ENCODE data around the gene SPATA1. TPM values are rescaled to one million over a fixed set of nuclear protein-coding genes. Genes with fewer than 3 reads are reported as not detected.

Gene SPATA1
- total and polyA plus RNA-seq, 2 of the 13 experiments (the other 11 are each of a cell fraction or from before 2014, with no cell fraction given): 0.70 to 1.4 TPM

GRCh38 chr1:84504580-84505492 is 1.4 kb upstream of the SPATA1 start (continued):
- TF ChIP-seq SKIL (CRISPR knock-in tag; IDR thresholded peaks at IDR 0.05; ENCODE audit: borderline replicate concordance) (peak; percentile 48; the same call in 1 of the 2 replicates), NRL (CRISPR knock-in tag; IDR thresholded peaks at IDR 0.05; ENCODE audit: borderline replicate concordance) (no peak), PCBP1 (IDR thresholded peaks at IDR 0.05; ENCODE audit: borderline replicate concordance, low read depth, low read length) (no peak), HIVEP1 (CRISPR knock-in tag; IDR thresholded peaks at IDR 0.05) (no peak), ZNF431 (CRISPR knock-in tag; IDR thresholded peaks at IDR 0.05; ENCODE audit: borderline replicate concordance, low read depth) (no peak), ZNF605 (CRISPR knock-in tag; IDR thresholded peaks at IDR 0.05) (no peak), ZNF275 (CRISPR knock-in tag; IDR thresholded peaks at IDR 0.05; ENCODE audit: borderline replicate concordance) (no peak), PTBP1 (IDR thresholded peaks at IDR 0.05; ENCODE audit: low read depth, low read length, poor library complexity, severe bottlenecking) (no peak), PHF20 (CRISPR knock-in tag; IDR thresholded peaks at IDR 0.05) (no peak), ZNF329 (CRISPR knock-in tag; IDR thresholded peaks at IDR 0.05; ENCODE audit: low read depth) (no peak), JUNB (CRISPR knock-in tag; IDR thresholded peaks at IDR 0.05; ENCODE audit: borderline replicate concordance) (no peak), ZNF703 (CRISPR knock-in tag; IDR thresholded peaks at IDR 0.05; ENCODE audit: borderline replicate concordance) (no peak), HOXA3 (CRISPR knock-in tag; IDR thresholded peaks at IDR 0.05) (peak; percentile 59; the same call in 1 of the 2 replicates), ZFP91 (CRISPR knock-in tag; IDR thresholded peaks at IDR 0.05; ENCODE audit: borderline replicate concordance) (no peak), THAP9 (CRISPR knock-in tag; IDR thresholded peaks at IDR 0.05; ENCODE audit: borderline replicate concordance) (no peak), PHF8 (CRISPR knock-in tag; IDR thresholded peaks at IDR 0.05) (no peak)
